ENCODE results near the gene EN2. TPM values are rescaled to one million over a fixed set of nuclear protein-coding genes. Genes with fewer than 3 reads are reported as not detected.

The EN2 gene
- total RNA-seq, 1 experiment from 2014 or later: not detected

GRCh38 chr7:155435110-155435509, 22.8 kb upstream of the EN2 start:
- no peaks in the 10 kb centered on the region for H3K9me2 ChIP-seq (ENCODE audit: insufficient read depth)
- ChIA-PET CTCF (no interaction called here), POLR2A (ENCODE audit: unreplicated experiment) (interaction anchor here (0.6 kb wide), 1 partner anchor 41 kb away, joined by 3 read pairs; no protein-coding TSS in a partner anchor)
- peaks cover 100% of the 10 kb centered on the region for H3K27me3 ChIP-seq (ENCODE audit: insufficient read depth, low read depth)
- H2AFZ ChIP-seq: no peak overlapping the region
- H3K4me2 ChIP-seq: no peak overlapping the region
- no peak for TF ChIP-seq CTCF (conservative IDR thresholded peaks at IDR 0.05)
- no peak for TF ChIP-seq EZH2 (IDR thresholded peaks at IDR 0.05; ENCODE audit: low read depth)
- no TSS peak for BruUV-seq (replicated peaks)
- H3K36me3 ChIP-seq (ENCODE audit: low read depth): no peaks in the 10 kb centered on the region
- H3K4me1 ChIP-seq (replicated peaks; ENCODE audit: insufficient read depth): no peaks in the 10 kb centered on the region
- H3K4me3 ChIP-seq: no peak overlapping the region
- H3K27ac ChIP-seq: no peak overlapping the region
- H3F3A ChIP-seq (ENCODE audit: insufficient read depth, low read depth): no peaks in the 10 kb centered on the region
- no peaks in the 10 kb centered on the region for H4K20me1 ChIP-seq (ENCODE audit: insufficient read depth)
- H3K9me3 ChIP-seq (ENCODE audit: insufficient read depth, low read depth): no peaks in the 10 kb centered on the region
- no peaks in the 10 kb centered on the region for H3K79me2 ChIP-seq (ENCODE audit: low read depth)
- DNase-seq: no peak
- intact Hi-C loops (cut with micrococcal nuclease; ENCODE audit: unreplicated experiment): no loop called here

GRCh38 chr7:155437836-155438235, 20.1 kb upstream of the EN2 start:
- Histone ChIP-seq H3K4me2 (no peak overlapping the region), H3K4me3 (no peak overlapping the region), H3F3A (ENCODE audit: insufficient read depth, low read depth) (no peaks in the 10 kb centered on the region), H2AFZ (no peak overlapping the region), H3K9me2 (ENCODE audit: insufficient read depth) (no peaks in the 10 kb centered on the region), H3K27ac (no peak overlapping the region), H3K36me3 (ENCODE audit: low read depth) (no peaks in the 10 kb centered on the region), H3K9me3 (ENCODE audit: insufficient read depth, low read depth) (no peaks in the 10 kb centered on the region), H3K4me1 (replicated peaks; ENCODE audit: insufficient read depth) (no peaks in the 10 kb centered on the region), H3K79me2 (ENCODE audit: low read depth) (no peaks in the 10 kb centered on the region), H3K27me3 (ENCODE audit: insufficient read depth, low read depth) (peaks cover 100% of the 10 kb centered on the region), H4K20me1 (ENCODE audit: insufficient read depth) (no peaks in the 10 kb centered on the region; the same call in 1 of the 2 replicates)
- DNase-seq: no peak
- no peak for TF ChIP-seq EZH2 (IDR thresholded peaks at IDR 0.05; ENCODE audit: low read depth)
- no peak for TF ChIP-seq CTCF (conservative IDR thresholded peaks at IDR 0.05)
- POLR2A ChIA-PET (ENCODE audit: unreplicated experiment): no interaction called here
- intact Hi-C loops (cut with micrococcal nuclease; ENCODE audit: unreplicated experiment): no loop called here
- no TSS peak for BruUV-seq (replicated peaks)
- CTCF ChIA-PET: no interaction called here

GRCh38 chr7:155438777-155439176, 19.2 kb upstream of the EN2 start:
- no peak for TF ChIP-seq CTCF (conservative IDR thresholded peaks at IDR 0.05)
- no peak for TF ChIP-seq EZH2 (IDR thresholded peaks at IDR 0.05; ENCODE audit: low read depth)
- no peak overlapping the region for H3K27ac ChIP-seq
- DNase-seq: no peak
- H3K4me1 ChIP-seq (replicated peaks; ENCODE audit: insufficient read depth): no peaks in the 10 kb centered on the region
- no peaks in the 10 kb centered on the region for H3K9me2 ChIP-seq (ENCODE audit: insufficient read depth)
- H3K27me3 ChIP-seq (ENCODE audit: insufficient read depth, low read depth): peaks cover 100% of the 10 kb centered on the region
- BruUV-seq (replicated peaks): no TSS peak
- CTCF ChIA-PET: no interaction called here
- no peak overlapping the region for H2AFZ ChIP-seq
- H3K4me2 ChIP-seq: no peak overlapping the region
- POLR2A ChIA-PET (ENCODE audit: unreplicated experiment): no interaction called here
- H3K4me3 ChIP-seq: no peak overlapping the region
- H4K20me1 ChIP-seq (ENCODE audit: insufficient read depth): no peaks in the 10 kb centered on the region; the same call in 1 of the 2 replicates
- no peaks in the 10 kb centered on the region for H3K36me3 ChIP-seq (ENCODE audit: low read depth)
- intact Hi-C loops (cut with micrococcal nuclease; ENCODE audit: unreplicated experiment): no loop called here
- no peaks in the 10 kb centered on the region for H3K9me3 ChIP-seq (ENCODE audit: insufficient read depth, low read depth)
- no peaks in the 10 kb centered on the region for H3F3A ChIP-seq (ENCODE audit: insufficient read depth, low read depth)
- H3K79me2 ChIP-seq (ENCODE audit: low read depth): no peaks in the 10 kb centered on the region
